SIG-M5 (cell line): Measurements from ENCODE around the gene LCP2.
A peak's percentile ranks its signal among the peaks of the same experiment; 100 is the strongest.

Experiments
- DNase-seq: peaks from one replicate; lab custom pipeline; 2025; lab: John Stamatoyannopoulos, UW

Gene LCP2

GRCh38 chr5:170296036-170296934 lies 1.3 kb downstream of the LCP2 start:
- DNase-seq: no peak

- no peak for DNase-seq
Observed at GRCh38 chr5:170294556-170294955, 3.0 kb downstream of the LCP2 start.

DNA sequence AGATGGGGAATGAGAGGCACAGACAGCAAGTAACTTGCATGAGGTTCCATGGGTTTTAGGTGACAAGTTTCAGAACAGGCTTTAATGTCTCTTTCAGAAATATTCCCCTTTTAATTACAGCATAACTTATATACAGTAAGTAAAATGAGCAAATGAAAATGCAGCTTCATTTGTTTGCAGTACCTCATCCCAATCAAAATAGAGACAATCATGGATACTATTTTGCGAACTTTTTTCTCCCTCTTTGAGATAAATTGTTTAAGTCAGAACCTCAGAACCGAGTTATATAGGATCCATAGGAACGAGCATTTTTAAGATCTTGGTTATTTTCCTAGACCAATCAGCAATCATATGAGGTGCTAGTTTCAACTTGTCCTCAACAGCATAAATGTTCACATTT lies 3.5 kb downstream of the LCP2 start:
- DNase-seq: no peak

DNA sequence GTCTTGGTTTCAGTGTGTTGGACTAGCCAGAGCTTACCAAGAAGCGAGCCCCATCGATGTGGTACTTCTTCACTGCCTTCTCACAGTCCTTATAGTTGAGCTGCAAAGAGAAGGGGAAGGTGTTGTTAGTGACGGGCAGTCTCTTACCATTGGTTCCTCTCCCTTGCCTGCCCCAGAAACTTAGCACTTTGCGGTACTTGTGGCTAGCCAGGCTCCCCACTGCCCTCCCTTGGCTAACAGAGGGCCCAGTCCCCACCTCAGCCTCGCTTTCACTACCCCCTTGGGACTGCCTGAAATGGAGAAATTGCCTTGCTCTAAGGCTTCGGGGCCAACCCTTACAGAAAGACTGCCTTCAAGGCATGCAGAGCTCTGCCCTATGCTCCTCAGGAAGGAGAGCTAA lies 4.3 kb downstream of the LCP2 start:
- DNase-seq: peak; percentile 97

- no peak for DNase-seq
Observed at GRCh38 chr5:170292179-170293104, 5.1 kb downstream of the LCP2 start.

- DNase-seq: no peak
Observed at GRCh38 chr5:170290498-170290897, 7.1 kb downstream of the LCP2 start.

GRCh38 chr5:170289764-170290163 lies 7.8 kb downstream of the LCP2 start:
- DNase-seq: no peak

DNA sequence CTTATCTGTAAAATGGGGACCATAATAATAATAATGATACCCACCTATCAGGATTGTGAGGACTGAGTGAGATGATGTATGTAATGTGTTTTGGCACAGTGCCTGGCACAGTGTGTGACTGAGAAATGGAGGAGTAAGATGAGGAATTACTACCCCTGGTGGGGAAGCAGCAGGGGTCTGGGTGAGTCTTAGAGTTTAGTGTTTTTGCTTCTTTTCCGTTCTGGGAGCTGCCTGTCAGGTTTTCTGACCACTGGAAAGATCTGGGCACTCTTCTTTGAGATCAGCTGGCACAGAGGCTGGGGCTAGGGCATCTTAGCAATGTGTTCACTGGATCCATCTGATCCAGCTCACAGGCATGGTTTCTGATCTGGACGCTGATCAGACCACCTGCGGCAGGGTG lies 8.5 kb downstream of the LCP2 start:
- no peak for DNase-seq

- DNase-seq: no peak
Observed at GRCh38 chr5:170288551-170288950, 9.0 kb downstream of the LCP2 start.

DNA sequence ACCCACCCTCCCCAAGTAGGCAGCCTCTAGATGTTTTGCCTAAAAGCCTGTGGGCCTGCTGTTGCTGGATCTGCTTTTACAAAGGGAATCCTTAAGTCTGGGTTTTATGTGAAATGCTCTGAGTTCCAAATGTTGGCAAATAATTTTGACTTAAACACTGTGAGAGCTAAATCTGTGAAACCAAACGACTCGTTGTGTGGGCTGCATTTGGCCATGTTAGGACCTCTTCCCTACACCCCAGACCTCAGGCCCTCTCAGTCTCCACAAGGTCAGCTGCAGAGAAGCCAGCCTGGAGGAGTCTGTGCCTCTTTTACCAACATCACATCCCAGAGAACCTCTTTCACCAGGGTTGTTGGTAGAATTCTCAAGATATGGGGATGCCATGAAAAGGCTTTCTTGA lies 9.4 kb downstream of the LCP2 start:
- no peak for DNase-seq

DNA sequence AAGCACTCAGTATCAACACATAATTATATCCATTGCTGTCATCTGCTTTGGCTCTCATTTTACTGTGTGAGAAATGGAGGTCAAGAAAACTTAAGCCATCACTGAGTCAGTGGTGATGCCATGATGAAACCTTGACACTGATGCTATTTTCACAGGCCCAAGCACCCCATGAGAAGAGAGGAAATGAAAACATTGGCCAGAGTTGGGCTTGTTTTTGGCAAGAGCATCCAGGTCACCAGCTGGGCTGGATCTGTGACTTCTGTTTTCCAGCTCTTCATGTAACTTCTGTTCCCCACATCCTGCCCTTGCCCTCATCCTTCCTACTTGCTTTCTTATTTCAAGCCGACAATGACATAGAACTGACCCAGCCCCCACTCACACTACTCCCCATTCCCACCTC lies 10.0 kb downstream of the LCP2 start:
- peak; percentile 35 for DNase-seq

DNA sequence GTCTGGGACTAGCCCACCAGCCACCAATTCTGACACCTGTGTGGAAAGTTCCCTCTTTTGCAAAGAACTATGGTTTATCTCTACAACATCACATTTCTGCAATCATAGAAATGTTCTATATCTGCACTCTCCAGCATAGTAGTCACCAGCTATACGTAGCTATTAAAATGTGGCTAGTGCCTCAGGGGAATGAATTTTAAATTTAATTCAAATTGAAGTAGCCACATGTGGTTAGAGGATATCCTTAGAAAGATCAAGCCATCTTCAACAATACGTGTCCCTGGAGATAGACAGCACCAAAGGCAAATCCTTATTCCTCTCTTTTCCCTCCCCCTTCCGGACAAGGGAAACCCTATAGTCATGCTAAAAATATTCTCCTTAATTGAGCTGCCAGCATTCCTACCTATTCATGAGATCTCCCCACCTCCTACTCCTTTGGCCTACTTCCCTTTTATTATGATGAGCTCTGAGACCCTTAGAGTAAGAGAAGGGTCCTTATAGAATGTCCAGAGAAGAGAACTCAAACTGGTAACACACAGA lies 11.1 kb downstream of the LCP2 start:
- DNase-seq: no peak

DNA sequence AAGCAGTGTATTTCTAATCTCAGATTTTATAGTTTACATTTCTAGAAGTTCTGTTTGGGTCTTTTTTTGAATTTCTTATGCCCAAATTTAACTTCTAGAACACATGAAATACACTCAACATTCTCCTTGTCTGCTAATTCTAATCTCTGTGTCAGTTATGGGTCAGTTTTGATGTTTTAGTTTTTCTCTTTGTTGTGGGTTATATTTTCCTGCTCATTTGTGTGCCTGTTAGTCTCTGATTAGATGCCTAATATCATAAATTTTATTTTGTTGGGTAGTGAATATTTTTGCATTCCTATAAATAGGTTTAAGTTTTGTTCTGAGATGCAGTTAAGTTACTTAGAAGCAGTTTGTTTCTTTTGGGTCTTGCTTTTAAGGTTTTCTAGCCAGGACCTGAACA lies 12.4 kb downstream of the LCP2 start:
- no peak for DNase-seq

- DNase-seq: no peak
Observed at GRCh38 chr5:170284231-170284630, 13.3 kb downstream of the LCP2 start.

DNA sequence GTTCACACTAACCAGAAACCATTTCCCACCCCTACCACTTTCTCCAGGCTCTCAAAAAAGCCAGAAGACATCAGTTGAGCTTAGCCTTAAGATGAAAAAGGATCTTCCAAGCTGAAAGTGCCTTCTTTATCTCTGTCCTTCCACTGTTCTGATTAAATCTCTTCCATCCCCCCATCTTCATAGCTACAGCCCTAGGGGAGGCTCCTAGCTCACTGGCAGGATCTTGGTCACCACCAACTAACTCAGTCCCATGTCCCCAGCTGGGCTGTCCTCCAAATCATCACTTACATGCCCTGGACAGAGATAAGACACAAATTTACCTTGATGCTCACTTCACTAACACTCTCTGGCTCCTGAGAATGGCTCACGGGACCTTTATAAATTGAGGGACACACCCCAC lies 14.3 kb downstream of the LCP2 start:
- DNase-seq: no peak

DNA sequence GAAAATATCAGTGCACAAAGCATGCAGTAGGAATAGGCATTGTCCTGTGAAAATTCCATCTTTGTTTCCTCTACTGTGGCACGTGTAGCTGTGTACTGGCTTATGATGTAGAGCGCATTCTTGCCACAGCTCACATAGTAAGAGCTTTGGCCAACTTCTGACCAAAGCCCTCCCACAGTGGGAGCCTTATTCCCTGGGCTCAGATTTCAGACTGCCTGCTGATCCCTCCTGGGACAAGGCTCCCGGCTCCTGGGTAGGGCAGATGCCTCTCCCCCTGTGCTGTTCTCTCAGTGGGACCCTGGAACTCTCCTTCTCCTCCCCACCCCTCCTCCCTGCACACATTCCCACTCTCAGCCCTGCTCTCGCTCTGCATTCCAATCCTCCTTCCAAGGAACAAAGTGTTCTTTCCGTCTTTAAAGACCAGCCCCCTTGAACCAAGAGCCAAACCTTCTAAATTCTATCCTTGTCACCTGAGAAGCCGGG lies 17.5 kb downstream of the LCP2 start:
- no peak for DNase-seq

DNA sequence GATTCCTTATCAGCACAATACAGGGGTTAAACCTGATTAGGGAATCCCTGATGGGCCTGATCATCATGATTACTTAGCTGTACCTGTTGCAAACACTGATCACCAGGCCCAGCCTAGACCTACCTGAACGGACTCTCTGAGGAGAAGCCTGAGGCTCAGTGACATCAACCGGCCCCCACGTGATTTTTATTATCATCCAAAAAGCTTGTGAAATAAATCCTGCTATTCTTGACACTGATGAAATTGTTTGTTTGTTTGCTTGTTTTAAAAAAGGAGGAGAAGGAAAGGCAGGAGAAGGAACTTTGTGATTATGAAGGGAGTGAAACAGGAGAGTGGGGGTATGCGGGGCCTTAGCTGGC lies 18.1 kb downstream of the LCP2 start:
- DNase-seq: no peak

GRCh38 chr5:170278611-170279458 lies 18.7 kb downstream of the LCP2 start:
- DNase-seq: peak; percentile 50

DNA sequence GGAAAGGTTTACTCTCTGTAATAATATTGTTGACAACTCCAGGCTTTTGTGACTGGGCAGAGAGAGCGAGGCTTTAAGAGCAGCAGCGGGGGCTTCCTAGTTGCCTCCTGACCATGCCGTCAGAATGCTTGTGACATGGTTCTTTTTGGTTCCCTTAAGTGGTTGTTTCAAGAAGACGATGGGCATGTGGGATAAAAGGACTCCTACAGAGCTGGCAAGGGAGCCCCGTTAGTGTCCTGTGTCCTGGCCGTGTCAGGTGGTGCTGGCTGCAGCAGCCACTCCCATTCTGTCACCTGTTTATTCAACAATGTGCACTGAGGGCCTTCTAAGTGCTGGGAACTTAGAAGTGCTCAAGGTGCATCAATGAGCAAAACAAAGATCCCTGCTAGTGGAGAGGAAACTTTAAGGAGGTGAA lies 19.7 kb downstream of the LCP2 start:
- no peak for DNase-seq

- DNase-seq: no peak
Observed at GRCh38 chr5:170276140-170276539, 21.4 kb downstream of the LCP2 start.

GRCh38 chr5:170275376-170275994 lies 22.1 kb downstream of the LCP2 start:
- DNase-seq: no peak
